Aorta (tissue), 5 donors: ENCODE data around the gene MIER1. TPM values are rescaled to one million over a fixed set of nuclear protein-coding genes. Genes with fewer than 3 reads are reported as not detected.

Experiments used
- ATAC-seq: fragments of 200-7000 bp; cut with Tn5 transposase; one replicate; pipeline ENCODE4 v1.9.1; 2022; ENCODE audit warnings: moderate library complexity; ENCODE audit not compliant: low FRiP score
- DNase-seq, 2 donors: peaks; one replicate each; pipeline ENCODE4 v3.0.0-alpha.2; 2020
- H3K27ac ChIP-seq, 2 donors: one replicate each; pipeline ENCODE4 v1.5.1; 2013; ENCODE audit warnings: low read length in 2 of 2, mild to moderate bottlenecking in 2 of 2, moderate library complexity in 2 of 2, control low read depth in 1 of 2, inconsistent platforms in 1 of 2, low read depth in 1 of 2
- H3K27me3 ChIP-seq, 2 donors: one replicate each; pipeline ENCODE4 v1.6.1; 2013; ENCODE audit warnings: control low read depth in 1 of 2, low read length in 1 of 2, mild to moderate bottlenecking in 1 of 2, moderate library complexity in 1 of 2; ENCODE audit not compliant: insufficient read depth in 2 of 2, control insufficient read depth in 1 of 2
- H3K36me3 ChIP-seq, 2 donors: one replicate each; pipeline ENCODE4 v1.6.1; 2013; ENCODE audit warnings: control low read depth in 1 of 2, low read length in 1 of 2, mild to moderate bottlenecking in 1 of 2; ENCODE audit not compliant: insufficient read depth in 2 of 2, control insufficient read depth in 1 of 2
- H3K4me1 ChIP-seq, 2 donors: one replicate each; pipeline ENCODE4 v1.6.1; 2013; ENCODE audit warnings: low read length in 2 of 2, control low read depth in 1 of 2, mild to moderate bottlenecking in 1 of 2, moderate library complexity in 1 of 2; ENCODE audit not compliant: insufficient read depth in 2 of 2, control insufficient read depth in 1 of 2
- H3K4me3 ChIP-seq, 2 donors: one replicate each; pipeline ENCODE4 v1.5.1; 2013; ENCODE audit warnings: low read length in 2 of 2, control low read depth in 1 of 2, mild to moderate bottlenecking in 1 of 2
- H3K9me3 ChIP-seq: one replicate; pipeline ENCODE4 v1.6.1; 2013; ENCODE audit warnings: mild to moderate bottlenecking, low read length; ENCODE audit not compliant: control insufficient read depth
- WGBS, 2 donors: extraction: QIAGEN DNeasy Blood & Tissue Kit; methylation state at CpG; one replicate each; pipeline ENCODE4 v1.1.7; 2013; 5-methylcytosine and 5-hydroxymethylcytosine counted together
- intact Hi-C, 2 donors: fragments of 100-400 bp; cut with DNase I; formaldehyde crosslinking; loops; one replicate each; pipeline versions ENCODE4 v1.14.2 to v1.15.0; 2022
- polyA plus RNA-seq, 2 donors: library from polyadenylated mRNA; stranded (reverse); fragments of 200-250 nt; gene quantifications; one replicate each; pipeline ENCODE4 v1.2.3, GENCODE V29; 2013
- total RNA-seq, 2 donors: library from RNA; stranded (reverse); fragmentation: NEBNext Ultra II Directional; extraction: Animal tissue kit (Norgen Biotek cat#: 25700); gene quantifications; one replicate each; pipeline ENCODE4 v1.2.1, GENCODE V29; 2021
- donor health status: healthy with polysubstance abuse.
- donor health status: Bipolar disorder and iron deficiency.
- donor health status: DM: no; HTN: no; CAD: no.
- donor health status: DM: no; HTN: no; CAD: no.
- donor health status: DM: yes; HTN: yes; CAD: no.

Gene MIER1
- total and polyA plus RNA-seq, 4 donors, result 20.1 to 55.7 (median 44.3) TPM

- WGBS, 2 donors, result 47 to 48% methylated on average over 7 of the region's 7 CpGs
- peak in 1 of 2 donors; percentile 57 for DNase-seq
- no peaks in the 10 kb centered on the region for H3K9me3 ChIP-seq
- H3K4me1 ChIP-seq, result peaks cover 0 to 3% of the 10 kb centered on the region in 2 donors
- intact Hi-C loops, result loop anchor here (1.0 to 10.0 kb wide), 3 partner anchors 56 to 231 kb away; partner anchors contain the start of gene SLC35D1 (in 1 of the 2)
- H3K27ac ChIP-seq, result no peak overlapping the region
- H3K36me3 ChIP-seq, result peaks cover 0 to 3% of the 10 kb centered on the region in 2 donors
- peak; percentile 85 for ATAC-seq
- no peaks in the 10 kb centered on the region for H3K27me3 ChIP-seq
- H3K4me3 ChIP-seq, result no peak overlapping the region
These were observed 71.4 kb downstream of the MIER1 start for GRCh38 chr1:66996018-66996682.

GRCh38 chr1:66998972-66999371 is 74.2 kb downstream of the MIER1 start:
- H3K27me3 ChIP-seq, result no peaks in the 10 kb centered on the region
- intact Hi-C loops, result loop anchor here (5.0 to 10.0 kb wide), 2 partner anchors 53 to 234 kb away; partner anchors contain the start of gene SLC35D1 (in 1 of the 2)

GRCh38 chr1:66999640-67000400 is 75.0 kb downstream of the MIER1 start:
- H3K4me3 ChIP-seq, result no peak overlapping the region
- H3K9me3 ChIP-seq, result no peaks in the 10 kb centered on the region
- H3K27me3 ChIP-seq, result no peaks in the 10 kb centered on the region
- WGBS, 2 donors, result 77 to 78% methylated on average over 7 of the region's 7 CpGs
- H3K36me3 ChIP-seq, result peaks cover 0 to 2% of the 10 kb centered on the region in 2 donors
- ATAC-seq (no peak), DNase-seq (no peak)
- intact Hi-C loops, result loop anchor here (5.0 to 10.0 kb wide), 2 partner anchors 52 to 235 kb away; partner anchors contain the start of gene SLC35D1 (in 2 of the 2)
- H3K27ac ChIP-seq, result no peak overlapping the region
- H3K4me1 ChIP-seq, result peaks cover 0 to 4% of the 10 kb centered on the region in 2 donors

More at GRCh38 chr1:66998972-66999371, 74.2 kb downstream of the MIER1 start:
- Histone ChIP-seq H3K9me3 (no peaks in the 10 kb centered on the region), H3K27ac (no peak overlapping the region), H3K4me1 (peaks cover 0 to 4% of the 10 kb centered on the region in 2 donors), H3K4me3 (no peak overlapping the region), H3K36me3 (peaks cover 0 to 2% of the 10 kb centered on the region in 2 donors)
- ATAC-seq, result no peak
- no peak for DNase-seq

GRCh38 chr1:67001682-67002425 is 77.1 kb downstream of the MIER1 start:
- H3K4me3 ChIP-seq, result no peak overlapping the region
- intact Hi-C loops, result loop anchor here in 1 of 2 donors (5.0 kb wide), 1 partner anchor 50 kb away; the partner anchor contains the start of gene SLC35D1
- H3K27ac ChIP-seq, result peak overlapping the region; percentile 22 to 32
- H3K9me3 ChIP-seq, result no peaks in the 10 kb centered on the region
- H3K36me3 ChIP-seq, result peaks cover 0 to 2% of the 10 kb centered on the region in 2 donors
- H3K27me3 ChIP-seq, result no peaks in the 10 kb centered on the region
- H3K4me1 ChIP-seq, result peaks cover 0 to 4% of the 10 kb centered on the region in 2 donors
- no peak for DNase-seq
- peak; percentile 44 for ATAC-seq
- 59 to 61% methylated on average over 5 of the region's 5 CpGs for WGBS, 2 donors

- H3K36me3 ChIP-seq, result peaks cover 2% of the 10 kb centered on the region in 2 donors
- ATAC-seq (no peak), DNase-seq (no peak)
- intact Hi-C loops, result loop anchor here in 1 of 2 donors (5.0 kb wide), 1 partner anchor 48 kb away; the partner anchor contains the start of gene SLC35D1
- H3K4me1 ChIP-seq, result peaks cover 0 to 4% of the 10 kb centered on the region in 2 donors
- H3K4me3 ChIP-seq, result no peak overlapping the region
- no peak overlapping the region for H3K27ac ChIP-seq
- no peaks in the 10 kb centered on the region for H3K27me3 ChIP-seq
- WGBS, 2 donors, result 62 to 76% methylated on average over 1 of the region's 1 CpG
- no peaks in the 10 kb centered on the region for H3K9me3 ChIP-seq
These were observed 79.4 kb downstream of the MIER1 start for GRCh38 chr1:67004176-67004575.

- ATAC-seq, result no peak
- H3K36me3 ChIP-seq, result peaks cover 2 to 4% of the 10 kb centered on the region in 2 donors
These were observed 80.3 kb downstream of the MIER1 start for GRCh38 chr1:67005068-67005467.

GRCh38 chr1:67009792-67010191 is 85.0 kb downstream of the MIER1 start:
- H3K4me1 ChIP-seq, result no peaks in the 10 kb centered on the region
- intact Hi-C loops, result loop anchor here in 1 of 2 donors (5.0 kb wide), 1 partner anchor 43 kb away; the partner anchor contains the start of gene SLC35D1
- no peak for DNase-seq
- H3K4me3 ChIP-seq, result no peak overlapping the region
- 95 to 96% methylated on average over 3 of the region's 3 CpGs for WGBS, 2 donors
- no peaks in the 10 kb centered on the region for H3K9me3 ChIP-seq
- ATAC-seq, result no peak
- no peaks in the 10 kb centered on the region for H3K27me3 ChIP-seq
- H3K36me3 ChIP-seq, result peaks cover 2 to 4% of the 10 kb centered on the region in 2 donors
- no peak overlapping the region for H3K27ac ChIP-seq

More at GRCh38 chr1:67005068-67005467, 80.3 kb downstream of the MIER1 start:
- Histone ChIP-seq H3K4me3 (no peak overlapping the region), H3K27ac (peak overlapping the region in 1 of 2 donors; percentile 39), H3K9me3 (no peaks in the 10 kb centered on the region), H3K4me1 (peaks cover 0 to 4% of the 10 kb centered on the region in 2 donors), H3K27me3 (no peaks in the 10 kb centered on the region)
- 70 to 71% methylated on average over 8 of the region's 8 CpGs for WGBS, 2 donors
- intact Hi-C loops, result no loop called here
- DNase-seq, result no peak

- H3K27me3 ChIP-seq, result no peaks in the 10 kb centered on the region
- H3K4me3 ChIP-seq, result no peak overlapping the region
- H3K4me1 ChIP-seq, result no peaks in the 10 kb centered on the region
- H3K9me3 ChIP-seq, result no peaks in the 10 kb centered on the region
- peaks cover 0 to 4% of the 10 kb centered on the region in 2 donors for H3K36me3 ChIP-seq
- intact Hi-C loops, result loop anchor here in 1 of 2 donors (5.0 kb wide), 1 partner anchor 39 kb away; the partner anchor contains the start of gene SLC35D1
- 49% methylated on average over 2 of the region's 2 CpGs for WGBS, 2 donors
- ATAC-seq (no peak), DNase-seq (no peak)
- no peak overlapping the region for H3K27ac ChIP-seq
These were observed 88.8 kb downstream of the MIER1 start for GRCh38 chr1:67013573-67013972.
